Measurements from ENCODE around the gene GDI2. TPM values are rescaled to one million over a fixed set of nuclear protein-coding genes. Genes with fewer than 3 reads are reported as not detected.

Gene GDI2
- total RNA-seq, 1 experiment from 2014 or later: 465 TPM

DNA sequence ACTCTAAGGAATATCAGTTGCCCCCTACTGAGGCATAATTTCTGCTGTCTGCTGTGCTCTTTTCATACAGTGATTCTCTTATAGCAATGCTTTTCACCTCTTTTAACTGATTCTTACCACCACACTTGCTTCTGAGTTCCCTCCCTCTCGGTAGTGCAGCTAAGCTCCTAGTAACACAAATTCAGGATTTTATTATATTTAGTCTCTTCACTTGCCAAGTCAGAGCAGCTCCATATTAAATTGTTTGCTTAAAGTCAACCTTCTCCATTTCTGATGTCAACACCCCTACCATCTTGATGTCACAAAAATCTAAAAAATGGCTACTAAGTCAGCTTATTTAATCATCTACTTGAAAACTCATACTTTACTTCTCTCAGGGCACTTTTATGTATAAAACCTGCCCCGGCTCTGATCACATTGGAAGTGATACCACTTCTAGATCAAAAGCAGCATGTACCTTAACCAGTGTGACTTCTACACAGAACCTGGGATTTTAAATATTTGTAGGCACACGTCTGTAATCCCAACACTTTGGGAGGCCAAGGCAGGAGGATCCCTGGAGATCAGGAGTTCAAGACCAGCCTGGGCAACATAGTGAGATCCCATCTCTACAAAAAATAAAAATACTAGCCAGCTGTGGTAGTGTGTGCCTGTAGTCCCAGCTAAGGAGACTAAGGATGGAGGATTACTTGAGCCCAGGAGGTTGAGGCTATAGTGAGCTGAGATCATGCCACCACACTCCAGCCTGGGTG lies 55.3 kb downstream of the GDI2 start:
- peaks cover 22% of the 10 kb centered on the region for H3K36me3 ChIP-seq (replicated peaks; ENCODE audit: control insufficient read depth, insufficient read depth, low read length)
- H3K27me3 ChIP-seq (ENCODE audit: control insufficient read depth, insufficient read depth, low read length): no peaks in the 10 kb centered on the region
- H3K4me3 ChIP-seq (ENCODE audit: insufficient read depth, low read depth, low read length): no peak overlapping the region
- no peak for DNase-seq

DNA sequence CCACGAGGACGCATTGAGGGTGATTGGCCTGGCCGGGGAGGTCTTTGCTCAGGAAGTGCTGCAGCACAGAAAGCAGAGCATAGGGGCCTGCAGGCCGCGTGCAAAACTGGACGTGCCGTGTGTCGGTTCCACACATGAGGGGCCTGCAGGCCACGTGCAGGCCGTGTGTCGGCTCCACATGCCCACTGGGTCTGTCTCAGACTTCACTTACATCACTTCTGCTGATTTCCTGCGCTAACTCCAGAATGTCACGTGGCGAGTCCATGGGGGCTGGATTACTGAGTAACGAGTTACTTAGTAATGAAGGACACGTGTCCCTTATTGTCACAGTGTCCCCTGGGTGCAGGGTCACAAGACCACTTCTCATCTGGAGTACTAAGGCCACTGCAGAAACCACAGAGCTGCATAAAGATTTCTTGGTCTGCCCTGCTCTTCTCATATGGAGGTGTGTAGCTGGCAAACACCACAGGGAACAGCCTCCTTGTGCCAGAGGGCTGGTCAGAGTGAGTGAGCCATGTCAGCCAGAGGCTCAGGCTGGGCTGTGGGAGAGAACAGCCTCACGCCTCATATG lies 60.8 kb downstream of the GDI2 start:
- Histone ChIP-seq H3K27me3 (ENCODE audit: control insufficient read depth, insufficient read depth, low read length) (no peaks in the 10 kb centered on the region), H3K4me3 (ENCODE audit: insufficient read depth, low read depth, low read length) (no peak overlapping the region), H3K36me3 (replicated peaks; ENCODE audit: control insufficient read depth, insufficient read depth, low read length) (peaks cover 6% of the 10 kb centered on the region)
- DNase-seq: peak; percentile 32

DNA sequence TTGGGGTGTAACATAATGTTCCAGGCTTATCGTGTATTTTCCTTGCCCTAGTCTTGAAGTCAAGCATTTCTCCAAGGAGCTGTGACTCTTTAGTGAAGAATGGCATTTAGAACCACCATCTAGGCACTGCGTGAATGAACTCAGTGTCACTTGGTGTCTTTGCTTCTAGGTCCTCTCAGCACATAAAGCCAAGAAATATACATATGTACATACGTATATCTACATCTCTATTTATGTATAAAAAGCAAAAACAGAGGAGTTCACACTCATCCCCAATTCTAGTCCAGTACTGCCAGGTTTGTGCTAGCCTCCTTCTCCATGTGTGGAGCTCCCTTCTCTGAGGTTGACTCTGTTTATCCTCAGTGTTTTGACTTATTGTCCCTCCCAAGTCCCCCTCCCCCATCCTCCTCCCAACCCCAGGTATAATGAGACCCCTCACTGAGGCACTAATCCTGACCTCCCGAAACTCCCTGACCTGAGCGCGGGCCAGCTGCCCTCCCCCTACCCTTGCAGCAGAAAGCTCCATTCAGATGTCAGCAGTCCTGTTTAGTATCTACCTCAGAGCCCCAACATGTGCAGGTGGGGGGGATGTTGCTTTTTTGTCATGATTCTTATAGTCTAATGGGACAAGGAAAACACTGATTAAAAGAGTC lies 61.5 kb downstream of the GDI2 start:
- peak; percentile 77 for DNase-seq
- Histone ChIP-seq H3K4me3 (ENCODE audit: insufficient read depth, low read depth, low read length) (no peak overlapping the region), H3K36me3 (replicated peaks; ENCODE audit: control insufficient read depth, insufficient read depth, low read length) (peaks cover 7% of the 10 kb centered on the region), H3K27me3 (ENCODE audit: control insufficient read depth, insufficient read depth, low read length) (no peaks in the 10 kb centered on the region)

DNA sequence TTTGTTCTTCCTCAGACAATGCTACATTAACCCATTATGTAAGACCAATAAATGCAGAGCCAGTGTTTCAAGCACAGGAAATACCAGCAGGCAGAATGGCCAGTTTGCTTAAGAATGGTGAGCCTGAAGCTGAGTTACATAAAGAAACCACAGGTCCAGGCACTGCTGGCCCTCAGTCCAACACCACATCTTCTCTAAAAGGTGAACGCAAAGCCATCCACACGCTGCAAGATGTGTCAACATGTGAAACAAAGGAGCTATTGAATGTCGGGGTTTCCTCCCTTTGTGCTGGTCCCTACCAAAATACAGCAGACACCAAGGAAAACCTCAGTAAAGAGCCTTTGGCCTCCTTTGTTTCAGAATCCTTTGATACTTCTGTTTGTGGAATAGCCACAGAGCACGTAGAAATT lies 64.8 kb downstream of the GDI2 start:
- peaks cover 13% of the 10 kb centered on the region for H3K36me3 ChIP-seq (replicated peaks; ENCODE audit: control insufficient read depth, insufficient read depth, low read length)
- H3K27me3 ChIP-seq (ENCODE audit: control insufficient read depth, insufficient read depth, low read length): no peaks in the 10 kb centered on the region
- no peak for DNase-seq
- no peak overlapping the region for H3K4me3 ChIP-seq (ENCODE audit: insufficient read depth, low read depth, low read length)

DNA sequence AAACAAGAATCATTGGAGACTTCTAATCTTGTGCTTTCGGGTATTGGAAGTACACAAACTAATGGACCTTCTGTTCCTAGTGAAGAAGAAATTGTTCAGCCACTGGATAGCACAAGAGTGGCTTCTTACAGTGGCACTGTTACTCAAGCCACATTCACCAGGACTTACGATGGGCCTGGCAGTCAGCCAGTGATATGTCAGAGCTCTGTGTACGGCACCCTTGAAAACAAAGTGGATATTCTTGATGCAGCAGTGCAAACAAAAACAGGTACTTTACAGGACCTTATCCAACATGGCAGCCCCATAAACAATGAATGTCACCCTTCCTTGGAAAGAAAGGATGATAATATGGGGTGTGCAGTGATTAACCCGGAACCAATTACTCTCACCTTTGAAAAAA lies 67.0 kb downstream of the GDI2 start:
- no peaks in the 10 kb centered on the region for H3K27me3 ChIP-seq (ENCODE audit: control insufficient read depth, insufficient read depth, low read length)
- no peak for DNase-seq
- H3K36me3 ChIP-seq (replicated peaks; ENCODE audit: control insufficient read depth, insufficient read depth, low read length): peaks cover 13% of the 10 kb centered on the region
- no peak overlapping the region for H3K4me3 ChIP-seq (ENCODE audit: insufficient read depth, low read depth, low read length)

DNA sequence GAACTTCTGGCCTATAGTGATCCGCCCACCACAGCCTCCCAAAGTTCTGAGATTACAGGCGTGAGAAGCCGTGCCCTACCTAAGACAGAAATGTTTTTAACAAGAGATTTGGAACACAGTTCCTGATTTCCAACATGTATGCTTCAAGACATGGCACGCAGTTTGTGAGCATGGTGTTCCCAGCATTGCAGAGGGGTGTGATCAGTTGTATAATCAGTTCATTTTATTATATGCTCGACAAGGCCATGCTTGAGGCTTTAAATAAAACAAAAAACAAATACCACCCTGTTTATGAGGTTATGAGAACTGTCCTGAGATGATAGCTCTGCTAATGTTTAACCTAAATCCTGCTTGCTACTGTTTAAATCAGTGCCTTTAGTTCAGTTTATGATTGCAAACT lies 68.4 kb downstream of the GDI2 start:
- no peak overlapping the region for H3K4me3 ChIP-seq (ENCODE audit: insufficient read depth, low read depth, low read length)
- H3K27me3 ChIP-seq (ENCODE audit: control insufficient read depth, insufficient read depth, low read length): no peaks in the 10 kb centered on the region
- no peak for DNase-seq
- peaks cover 16% of the 10 kb centered on the region for H3K36me3 ChIP-seq (replicated peaks; ENCODE audit: control insufficient read depth, insufficient read depth, low read length)

DNA sequence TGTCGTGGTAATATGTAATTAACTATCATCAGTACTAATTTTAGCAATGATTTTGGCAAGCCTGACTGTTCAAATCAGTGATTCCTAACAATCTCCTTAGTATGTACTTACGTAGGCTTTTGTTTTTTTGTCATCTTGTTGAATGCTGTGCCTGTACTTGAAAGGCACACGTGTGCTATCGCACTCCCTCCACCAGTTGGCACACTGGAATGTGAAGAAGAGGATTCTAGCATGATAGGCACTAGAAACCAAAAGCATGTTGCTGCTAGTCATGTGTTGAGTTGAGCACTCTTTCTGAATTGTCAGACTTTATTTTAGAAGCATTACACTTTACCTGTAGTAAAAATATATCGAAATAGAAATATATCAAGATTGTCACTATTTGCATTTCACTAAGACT lies 69.5 kb downstream of the GDI2 start:
- Histone ChIP-seq H3K27me3 (ENCODE audit: control insufficient read depth, insufficient read depth, low read length) (no peaks in the 10 kb centered on the region), H3K36me3 (replicated peaks; ENCODE audit: control insufficient read depth, insufficient read depth, low read length) (peaks cover 17% of the 10 kb centered on the region), H3K4me3 (ENCODE audit: insufficient read depth, low read depth, low read length) (no peak overlapping the region)
- no peak for DNase-seq

DNA sequence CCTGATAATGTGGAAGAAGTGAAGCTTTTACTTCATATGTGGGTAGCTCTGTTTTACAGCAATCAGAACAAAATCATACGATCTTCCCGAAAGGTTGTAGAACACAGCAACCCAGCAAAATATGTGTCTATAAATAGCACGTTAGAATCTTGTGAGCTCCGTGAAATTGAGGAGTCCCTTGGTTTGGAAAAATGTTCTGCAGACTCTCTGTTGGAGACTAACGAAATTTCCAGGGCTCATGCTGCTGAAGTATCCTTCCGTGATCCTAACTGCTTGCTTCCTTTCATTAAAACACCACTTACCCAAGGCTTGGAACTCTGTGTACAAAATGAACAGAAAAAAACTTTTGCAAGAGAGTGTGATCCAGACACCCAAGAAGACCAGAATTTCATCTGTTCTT lies 71.1 kb downstream of the GDI2 start:
- no peak for DNase-seq
- H3K36me3 ChIP-seq (replicated peaks; ENCODE audit: control insufficient read depth, insufficient read depth, low read length): peaks cover 14% of the 10 kb centered on the region
- no peaks in the 10 kb centered on the region for H3K27me3 ChIP-seq (ENCODE audit: control insufficient read depth, insufficient read depth, low read length)
- H3K4me3 ChIP-seq (ENCODE audit: insufficient read depth, low read depth, low read length): no peak overlapping the region

DNA sequence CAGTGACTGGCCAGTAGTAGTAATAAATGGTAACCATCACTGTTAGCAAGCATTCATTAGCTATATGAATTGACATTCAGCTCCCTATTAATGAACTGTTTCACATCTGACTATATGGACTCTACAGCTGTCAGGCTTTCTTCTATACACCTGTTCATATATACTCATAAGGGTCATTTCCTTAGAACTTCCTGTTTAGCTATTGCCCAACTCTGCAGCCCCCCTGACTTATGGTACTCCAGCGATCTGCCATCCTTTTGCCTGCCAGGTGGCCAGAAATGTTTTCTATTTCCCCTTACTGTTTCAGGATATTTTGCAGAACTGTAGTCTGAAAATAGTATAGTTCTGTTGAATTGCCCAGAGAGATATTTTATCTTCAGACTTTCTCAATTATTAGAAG lies 72.0 kb downstream of the GDI2 start:
- no peak overlapping the region for H3K4me3 ChIP-seq (ENCODE audit: insufficient read depth, low read depth, low read length)
- DNase-seq: no peak
- peaks cover 6% of the 10 kb centered on the region for H3K36me3 ChIP-seq (replicated peaks; ENCODE audit: control insufficient read depth, insufficient read depth, low read length)
- H3K27me3 ChIP-seq (ENCODE audit: control insufficient read depth, insufficient read depth, low read length): no peaks in the 10 kb centered on the region

DNA sequence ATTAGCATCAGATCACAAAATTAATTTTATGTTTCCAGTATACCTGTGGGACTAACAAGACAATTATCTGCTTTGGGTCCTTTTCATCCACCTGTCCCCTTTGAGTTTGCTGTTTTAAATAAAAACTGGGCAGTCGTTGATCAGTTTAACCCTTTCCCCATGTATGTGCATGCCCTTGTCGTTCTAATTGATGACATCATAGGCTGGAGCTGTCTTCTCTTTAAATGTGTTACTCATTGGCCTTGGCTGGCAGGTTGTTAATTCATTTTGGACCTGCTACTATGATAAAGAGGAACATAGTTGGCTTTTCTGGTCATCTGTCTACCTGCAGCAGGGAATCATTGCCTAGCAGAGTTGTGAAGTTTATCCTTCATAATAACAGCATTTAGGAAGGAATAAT lies 74.8 kb downstream of the GDI2 start:
- DNase-seq: no peak
- no peaks in the 10 kb centered on the region for H3K27me3 ChIP-seq (ENCODE audit: control insufficient read depth, insufficient read depth, low read length)
- H3K4me3 ChIP-seq (ENCODE audit: insufficient read depth, low read depth, low read length): no peak overlapping the region
- peaks cover 4% of the 10 kb centered on the region for H3K36me3 ChIP-seq (replicated peaks; ENCODE audit: control insufficient read depth, insufficient read depth, low read length)

DNA sequence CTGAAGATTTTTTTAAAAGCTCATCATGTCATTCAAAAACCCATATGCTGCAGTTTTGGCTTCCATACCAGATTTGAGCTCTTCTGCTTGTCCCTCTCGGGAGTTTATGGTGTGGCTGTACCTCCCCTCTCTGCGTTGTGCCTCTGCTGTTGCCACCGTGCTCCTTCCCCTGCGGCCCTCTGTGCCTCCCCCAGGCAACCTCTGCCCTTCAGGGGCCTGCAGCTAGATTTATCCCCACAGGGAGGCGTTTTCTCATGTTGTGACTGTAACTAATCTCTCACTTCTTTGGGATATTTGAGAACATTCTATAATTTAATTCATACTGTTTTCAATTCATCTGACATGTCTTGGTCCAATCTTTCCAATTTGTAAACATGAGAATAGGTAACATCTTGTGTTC lies 75.9 kb downstream of the GDI2 start:
- H3K27me3 ChIP-seq (ENCODE audit: control insufficient read depth, insufficient read depth, low read length): no peaks in the 10 kb centered on the region
- DNase-seq: peak; percentile 41
- H3K4me3 ChIP-seq (ENCODE audit: insufficient read depth, low read depth, low read length): no peak overlapping the region
- H3K36me3 ChIP-seq (replicated peaks; ENCODE audit: control insufficient read depth, insufficient read depth, low read length): peaks cover 4% of the 10 kb centered on the region

DNA sequence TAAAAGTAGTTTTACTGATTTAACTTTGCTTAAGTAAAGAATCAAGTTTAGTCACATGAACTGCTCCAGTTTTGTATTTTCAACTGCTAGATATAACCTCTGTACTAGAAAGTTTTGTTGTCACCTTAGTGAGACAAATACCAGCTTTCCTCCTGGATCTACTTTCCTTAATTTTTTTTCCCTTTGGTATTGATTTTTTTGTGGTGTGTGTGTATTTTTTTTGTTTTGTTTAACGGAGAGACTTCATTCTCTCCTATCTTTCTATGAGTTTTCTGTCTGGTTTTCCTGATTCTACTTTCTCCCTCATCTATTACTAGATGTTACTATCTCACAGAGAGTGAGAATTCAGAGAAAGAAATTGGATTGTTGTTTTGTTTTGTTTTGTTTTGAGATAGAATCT lies 76.6 kb downstream of the GDI2 start:
- no peak overlapping the region for H3K4me3 ChIP-seq (ENCODE audit: insufficient read depth, low read depth, low read length)
- H3K27me3 ChIP-seq (ENCODE audit: control insufficient read depth, insufficient read depth, low read length): no peaks in the 10 kb centered on the region

DNA sequence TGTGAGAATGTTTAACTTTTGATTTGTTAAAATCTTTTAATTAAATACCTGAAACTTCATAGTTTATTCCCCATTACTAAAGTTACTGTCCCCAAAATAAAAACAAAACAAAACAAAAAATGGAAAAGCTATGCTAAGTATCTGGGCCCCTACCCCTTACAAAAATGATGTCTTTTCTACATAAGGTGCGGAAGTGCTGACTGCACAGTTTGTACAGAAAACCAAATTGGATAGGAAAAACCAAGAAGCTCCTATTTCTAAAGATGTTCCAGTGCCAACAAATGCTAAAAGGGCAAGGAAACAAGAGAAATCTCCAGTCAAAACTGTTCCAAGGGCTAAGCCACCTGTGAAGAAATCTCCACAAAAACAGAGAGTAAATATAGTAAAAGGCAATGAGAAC lies 78.1 kb downstream of the GDI2 start:
- DNase-seq: no peak
- no peak overlapping the region for H3K4me3 ChIP-seq (ENCODE audit: insufficient read depth, low read depth, low read length)
- H3K36me3 ChIP-seq (replicated peaks; ENCODE audit: control insufficient read depth, insufficient read depth, low read length): peaks cover 13% of the 10 kb centered on the region
- H3K27me3 ChIP-seq (ENCODE audit: control insufficient read depth, insufficient read depth, low read length): no peaks in the 10 kb centered on the region

More for the DNA sequence above, 76.6 kb downstream of the GDI2 start:
- peaks cover 6% of the 10 kb centered on the region for H3K36me3 ChIP-seq (replicated peaks; ENCODE audit: control insufficient read depth, insufficient read depth, low read length)
- DNase-seq: no peak

DNA sequence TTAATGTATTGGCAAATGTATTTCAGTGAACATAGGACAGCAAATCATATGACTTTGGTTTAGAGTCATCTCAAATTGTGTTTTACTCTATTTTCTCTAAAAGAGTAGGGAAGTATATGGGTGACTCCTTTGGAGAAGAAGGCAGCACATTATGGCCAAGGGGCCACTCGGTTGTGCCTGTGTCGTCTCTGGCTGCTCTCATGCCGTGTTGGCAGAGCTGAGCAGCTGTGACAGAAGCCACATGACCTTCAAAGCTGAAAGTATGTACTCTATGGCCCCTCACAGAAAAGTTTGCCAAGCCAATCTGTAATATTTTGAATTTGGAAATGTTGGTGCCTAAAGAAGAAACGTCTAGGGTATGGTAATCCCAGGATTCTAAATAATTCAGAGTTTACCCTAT lies 81.1 kb downstream of the GDI2 start:
- H3K27me3 ChIP-seq (ENCODE audit: control insufficient read depth, insufficient read depth, low read length): no peaks in the 10 kb centered on the region
- no peak overlapping the region for H3K4me3 ChIP-seq (ENCODE audit: insufficient read depth, low read depth, low read length)
- H3K36me3 ChIP-seq (replicated peaks; ENCODE audit: control insufficient read depth, insufficient read depth, low read length): peaks cover 9% of the 10 kb centered on the region
- DNase-seq: no peak

DNA sequence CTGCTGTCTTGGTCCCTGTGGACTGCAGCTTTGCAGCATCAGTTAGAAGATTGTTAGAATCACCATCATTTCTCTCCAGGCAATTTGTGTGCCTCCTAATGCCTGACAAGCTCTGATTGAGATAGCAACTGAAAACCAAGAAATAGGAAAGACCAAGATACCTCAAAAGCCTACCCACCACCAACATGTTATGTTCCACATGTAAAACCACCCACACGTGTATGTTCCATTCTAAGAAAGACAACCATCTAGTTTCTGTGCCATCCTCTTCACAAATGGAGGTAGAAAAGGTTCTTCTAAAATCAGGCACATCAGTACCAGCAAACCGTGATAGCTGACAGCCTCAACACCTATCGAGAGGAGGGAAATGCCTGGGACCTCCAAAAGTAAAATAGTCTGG lies 81.7 kb downstream of the GDI2 start:
- H3K36me3 ChIP-seq (replicated peaks; ENCODE audit: control insufficient read depth, insufficient read depth, low read length): peaks cover 9% of the 10 kb centered on the region
- DNase-seq: no peak
- no peak overlapping the region for H3K4me3 ChIP-seq (ENCODE audit: insufficient read depth, low read depth, low read length)
- H3K27me3 ChIP-seq (ENCODE audit: control insufficient read depth, insufficient read depth, low read length): no peaks in the 10 kb centered on the region
